WTC11 (cell line): ENCODE results near the gene SNHG17. TPM values are rescaled to one million over a fixed set of nuclear protein-coding genes. Genes with fewer than 3 reads are reported as not detected.

Experiments
- ATAC-seq: fragments of 200-7000 bp; cut with Tn5 transposase; 2 replicates; pipeline ENCODE4 v1.10.0; 2021; ENCODE audit warnings: mild to moderate bottlenecking, moderate library complexity
- CTCF ChIA-PET: fragments of 300-600 bp; sonication (Branson Sonifier 250); formaldehyde crosslinking; loops from one replicate; lab custom pipeline; 2021; ENCODE audit warnings: antibody characterized with exemption; lab: Charles Lee
- POLR2A ChIA-PET: fragments of 350-600 bp; sonication (Branson Sonifier 250); formaldehyde crosslinking; loops from one replicate; lab custom pipeline; 2021; ENCODE audit warnings: antibody characterized with exemption; lab: Charles Lee
- DNase-seq: peaks from one replicate; pipeline ENCODE4 v3.0.0; 2021; ENCODE audit warnings: low spot score
- H3K27ac Mint-ChIP-seq: 2 replicates; pipeline ENCODE4 v1.8.0; 2021; ENCODE audit warnings: mixed read lengths
- H3K27me3 Mint-ChIP-seq: 2 replicates; pipeline ENCODE4 v1.8.0; 2021; ENCODE audit warnings: low read depth, mild to moderate bottlenecking, moderate library complexity, mixed read lengths
- H3K36me3 Mint-ChIP-seq: 2 replicates; pipeline ENCODE4 v1.8.0; 2021; ENCODE audit warnings: mixed read lengths
- H3K4me1 Mint-ChIP-seq: 2 replicates; pipeline ENCODE4 v1.8.0; 2022; ENCODE audit warnings: mixed read lengths
- H3K4me3 Mint-ChIP-seq: 2 replicates; pipeline ENCODE4 v1.8.0; 2021; ENCODE audit warnings: mild to moderate bottlenecking, moderate library complexity, mixed read lengths
- H3K9me3 Mint-ChIP-seq: 2 replicates; pipeline ENCODE4 v1.8.0; 2021; ENCODE audit warnings: mixed read lengths
- E2F1 ChIP-seq: sonication (generic); formaldehyde crosslinking; IDR thresholded peaks from 2 replicates; pipeline ENCODE4 v1.8.0; 2022; ENCODE audit warnings: mild to moderate bottlenecking, missing genetic modification reagents
- ELF4 ChIP-seq: sonication (generic); formaldehyde crosslinking; IDR thresholded peaks from 2 replicates; pipeline ENCODE4 v1.8.1; 2022; ENCODE audit warnings: low read depth, mild to moderate bottlenecking, moderate library complexity, missing genetic modification reagents
- HMGA2 ChIP-seq: fragments of 250-450 bp; sonication (Bioruptor Pico); IDR thresholded peaks from 2 replicates; pipeline ENCODE4 v1.4.0; 2021; ENCODE audit warnings: mild to moderate bottlenecking, moderate library complexity
- JAZF1 ChIP-seq: fragments of 250-450 bp; sonication (Bioruptor Pico); IDR thresholded peaks from 2 replicates; pipeline ENCODE4 v1.9.0; 2021; ENCODE audit warnings: moderate library complexity, mild to moderate bottlenecking, inconsistent platforms
- KAT7 ChIP-seq: sonication (generic); formaldehyde crosslinking; IDR thresholded peaks from 2 replicates; pipeline ENCODE4 v1.8.1; 2023; ENCODE audit warnings: missing genetic modification reagents, mild to moderate bottlenecking, borderline replicate concordance
- MXD4 ChIP-seq: fragments of 250-450 bp; sonication (Bioruptor Pico); IDR thresholded peaks from 2 replicates; pipeline ENCODE4 v1.8.0; 2021; ENCODE audit warnings: mild to moderate bottlenecking, moderate library complexity, borderline replicate concordance
- OVOL2 ChIP-seq: fragments of 250-450 bp; sonication (Bioruptor Pico); IDR thresholded peaks from 2 replicates; pipeline ENCODE4 v1.9.0; 2021; ENCODE audit warnings: mild to moderate bottlenecking, borderline replicate concordance
- PRRX2 ChIP-seq: fragments of 250-450 bp; sonication (Bioruptor Pico); IDR thresholded peaks from 2 replicates; pipeline ENCODE4 v1.8.0; 2021; ENCODE audit warnings: mild to moderate bottlenecking
- SMAD3 ChIP-seq: sonication (generic); formaldehyde crosslinking; IDR thresholded peaks from 2 replicates; pipeline ENCODE4 v1.8.0; 2022; ENCODE audit warnings: missing genetic modification reagents, mild to moderate bottlenecking, borderline replicate concordance
- TEAD4 ChIP-seq: sonication (generic); formaldehyde crosslinking; IDR thresholded peaks from 2 replicates; pipeline ENCODE4 v1.8.0; 2022; ENCODE audit warnings: mild to moderate bottlenecking, missing genetic modification reagents
- TP53 ChIP-seq: sonication (generic); formaldehyde crosslinking; IDR thresholded peaks from 2 replicates; pipeline ENCODE4 v1.8.1; 2023; ENCODE audit warnings: mild to moderate bottlenecking, missing genetic modification reagents
- ZNF219 ChIP-seq: sonication (generic); formaldehyde crosslinking; IDR thresholded peaks from 2 replicates; pipeline ENCODE4 v1.8.0; 2023; ENCODE audit warnings: missing genetic modification reagents, mild to moderate bottlenecking, borderline replicate concordance
- ZNF317 ChIP-seq: sonication (generic); formaldehyde crosslinking; IDR thresholded peaks from 2 replicates; pipeline ENCODE4 v1.8.1; 2023; ENCODE audit warnings: low read depth, mild to moderate bottlenecking, moderate library complexity, missing genetic modification reagents, borderline replicate concordance
- total RNA-seq: library from RNA; stranded (reverse); gene quantifications from 3 replicates; pipeline ENCODE4 v1.2.3, GENCODE V29; 2021
- TF ChIP-seq, protein P1 (sequence below): sonication (generic); formaldehyde crosslinking; conservative IDR thresholded peaks from 2 replicates; pipeline ENCODE4 v1.8.1; 2022; ENCODE audit warnings: mild to moderate bottlenecking, missing genetic modification reagents
- TF ChIP-seq, protein P2 (sequence below): sonication (generic); formaldehyde crosslinking; IDR thresholded peaks from 2 replicates; pipeline ENCODE4 v1.8.1; 2022; ENCODE audit warnings: mild to moderate bottlenecking, moderate library complexity, missing genetic modification reagents
- TF ChIP-seq, protein P3 (sequence below): sonication (generic); formaldehyde crosslinking; IDR thresholded peaks from 2 replicates; pipeline ENCODE4 v1.8.0; 2023; ENCODE audit warnings: missing genetic modification reagents, mild to moderate bottlenecking, borderline replicate concordance
- TF ChIP-seq, protein P4 (sequence below): sonication (generic); formaldehyde crosslinking; IDR thresholded peaks from 2 replicates; pipeline ENCODE4 v1.8.1; 2022; ENCODE audit warnings: low read depth, mild to moderate bottlenecking, moderate library complexity, missing genetic modification reagents, borderline replicate concordance

SNHG17 gene
- total RNA-seq, 1 experiment from 2014 or later = 71.6 TPM

DNA sequence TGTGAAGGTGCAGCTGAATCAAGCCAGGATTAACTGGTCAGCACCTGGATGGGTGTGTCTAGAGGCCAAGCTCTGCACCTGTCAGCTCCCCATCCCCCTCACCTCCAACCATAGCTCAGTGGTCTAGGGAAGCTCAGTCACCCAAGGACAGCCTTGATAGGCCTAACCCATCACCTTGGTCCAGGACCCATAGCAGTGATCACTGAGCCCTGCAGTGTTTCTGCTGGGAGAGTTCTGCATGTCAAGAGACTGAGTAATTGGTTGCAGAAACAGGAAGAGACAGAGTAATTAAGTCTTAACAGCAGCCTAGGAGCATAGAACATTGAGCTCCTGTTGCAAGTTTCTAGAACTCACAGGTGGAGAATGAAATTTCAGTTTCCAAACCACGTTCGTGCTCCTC lies 18.8 kb upstream of the SNHG17 start:
- H3K27me3 Mint-ChIP-seq = peaks cover 9% of the 10 kb centered on the region
- no peaks in the 10 kb centered on the region for H3K9me3 Mint-ChIP-seq
- H3K36me3 Mint-ChIP-seq = peaks cover 20% of the 10 kb centered on the region
- CTCF ChIA-PET = interaction anchor here (0.8 to 1.7 kb wide), 2 partner anchors 19 to 114 kb away, joined by 3 to 8 read pairs; partner anchors contain the start of gene RALGAPB
- H3K4me3 Mint-ChIP-seq = no peak overlapping the region
- no peak overlapping the region for H3K27ac Mint-ChIP-seq
- H3K4me1 Mint-ChIP-seq = no peaks in the 10 kb centered on the region
- TF ChIP-seq, protein P1, sequence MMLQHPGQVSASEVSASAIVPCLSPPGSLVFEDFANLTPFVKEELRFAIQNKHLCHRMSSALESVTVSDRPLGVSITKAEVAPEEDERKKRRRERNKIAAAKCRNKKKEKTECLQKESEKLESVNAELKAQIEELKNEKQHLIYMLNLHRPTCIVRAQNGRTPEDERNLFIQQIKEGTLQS (CRISPR knock-in tag) = no peak
- no peak for TF ChIP-seq ZNF317
- TF ChIP-seq E2F1 = no peak
- TF ChIP-seq ELF4 = no peak
- TF ChIP-seq, protein P2, sequence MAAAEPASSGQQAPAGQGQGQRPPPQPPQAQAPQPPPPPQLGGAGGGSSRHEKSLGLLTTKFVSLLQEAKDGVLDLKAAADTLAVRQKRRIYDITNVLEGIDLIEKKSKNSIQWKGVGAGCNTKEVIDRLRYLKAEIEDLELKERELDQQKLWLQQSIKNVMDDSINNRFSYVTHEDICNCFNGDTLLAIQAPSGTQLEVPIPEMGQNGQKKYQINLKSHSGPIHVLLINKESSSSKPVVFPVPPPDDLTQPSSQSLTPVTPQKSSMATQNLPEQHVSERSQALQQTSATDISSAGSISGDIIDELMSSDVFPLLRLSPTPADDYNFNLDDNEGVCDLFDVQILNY (CRISPR knock-in tag) = no peak
- no peak for TF ChIP-seq TP53 (CRISPR knock-in tag)
- TF ChIP-seq PRRX2 (CRISPR knock-in tag) = no peak
- TF ChIP-seq, all 79 proteins: peak for 0
- POLR2A ChIA-PET = interaction anchor here (0.9 kb wide), 1 partner anchor 19 kb away, joined by 3 read pairs; the partner anchor contains the start of gene SNHG17
- ATAC-seq = no peak
- DNase-seq = no peak

DNA sequence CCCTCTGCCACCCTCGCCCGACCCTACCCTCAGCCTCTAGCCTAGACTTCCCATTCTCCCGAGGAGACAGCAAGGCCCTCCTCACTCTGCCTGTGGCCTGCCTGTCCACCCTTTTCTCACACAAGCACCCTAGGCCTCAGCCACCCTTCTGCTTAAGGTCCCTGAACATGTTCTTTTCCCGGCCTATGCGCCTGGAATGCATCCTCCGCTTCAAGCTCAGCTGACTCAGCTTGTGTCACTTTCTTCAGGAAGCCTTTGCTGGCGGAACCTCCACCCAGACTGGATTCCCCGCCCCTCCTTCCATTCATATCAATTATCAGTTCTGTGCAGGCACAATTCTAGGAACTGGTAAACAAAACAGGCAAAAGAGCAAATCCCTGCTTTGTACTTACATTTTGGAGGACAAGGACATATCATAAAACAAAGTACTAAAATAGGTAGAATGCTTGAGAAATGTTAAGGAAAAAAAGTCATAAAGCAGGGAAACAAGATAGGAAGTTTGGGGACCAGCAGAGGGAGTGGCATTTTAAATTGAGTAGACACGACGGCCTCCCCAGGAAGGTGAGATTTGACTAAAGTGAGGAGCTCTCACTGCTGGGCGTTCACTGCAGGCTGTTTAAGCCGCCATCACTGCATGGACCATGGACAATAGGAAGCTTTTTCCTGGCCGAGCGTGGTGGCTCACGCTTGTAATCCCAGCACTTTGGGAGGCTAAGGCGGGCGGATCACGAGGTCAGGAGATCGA lies 17.9 kb upstream of the SNHG17 start:
- Mint-ChIP-seq H3K27ac (no peak overlapping the region), H3K4me1 (peaks cover 4% of the 10 kb centered on the region), H3K36me3 (peaks cover 20% of the 10 kb centered on the region), H3K27me3 (peaks cover 4% of the 10 kb centered on the region; the same call in 1 of the 2 replicates), H3K4me3 (no peak overlapping the region), H3K9me3 (no peaks in the 10 kb centered on the region)
- ChIA-PET CTCF (interaction anchor here (0.8 to 1.7 kb wide), 3 partner anchors 20 to 148 kb away, joined by 3 to 8 read pairs (median 3); partner anchors contain the start of gene RALGAPB), POLR2A (interaction anchor here (0.9 kb wide), 1 partner anchor 18 kb away, joined by 3 read pairs; the partner anchor contains the start of gene SNHG17)
- DNase-seq (no peak), ATAC-seq (no peak)
- TF ChIP-seq HMGA2 (CRISPR knock-in tag) = no peak
- TF ChIP-seq OVOL2 (CRISPR knock-in tag) = no peak
- TF ChIP-seq, protein P3, sequence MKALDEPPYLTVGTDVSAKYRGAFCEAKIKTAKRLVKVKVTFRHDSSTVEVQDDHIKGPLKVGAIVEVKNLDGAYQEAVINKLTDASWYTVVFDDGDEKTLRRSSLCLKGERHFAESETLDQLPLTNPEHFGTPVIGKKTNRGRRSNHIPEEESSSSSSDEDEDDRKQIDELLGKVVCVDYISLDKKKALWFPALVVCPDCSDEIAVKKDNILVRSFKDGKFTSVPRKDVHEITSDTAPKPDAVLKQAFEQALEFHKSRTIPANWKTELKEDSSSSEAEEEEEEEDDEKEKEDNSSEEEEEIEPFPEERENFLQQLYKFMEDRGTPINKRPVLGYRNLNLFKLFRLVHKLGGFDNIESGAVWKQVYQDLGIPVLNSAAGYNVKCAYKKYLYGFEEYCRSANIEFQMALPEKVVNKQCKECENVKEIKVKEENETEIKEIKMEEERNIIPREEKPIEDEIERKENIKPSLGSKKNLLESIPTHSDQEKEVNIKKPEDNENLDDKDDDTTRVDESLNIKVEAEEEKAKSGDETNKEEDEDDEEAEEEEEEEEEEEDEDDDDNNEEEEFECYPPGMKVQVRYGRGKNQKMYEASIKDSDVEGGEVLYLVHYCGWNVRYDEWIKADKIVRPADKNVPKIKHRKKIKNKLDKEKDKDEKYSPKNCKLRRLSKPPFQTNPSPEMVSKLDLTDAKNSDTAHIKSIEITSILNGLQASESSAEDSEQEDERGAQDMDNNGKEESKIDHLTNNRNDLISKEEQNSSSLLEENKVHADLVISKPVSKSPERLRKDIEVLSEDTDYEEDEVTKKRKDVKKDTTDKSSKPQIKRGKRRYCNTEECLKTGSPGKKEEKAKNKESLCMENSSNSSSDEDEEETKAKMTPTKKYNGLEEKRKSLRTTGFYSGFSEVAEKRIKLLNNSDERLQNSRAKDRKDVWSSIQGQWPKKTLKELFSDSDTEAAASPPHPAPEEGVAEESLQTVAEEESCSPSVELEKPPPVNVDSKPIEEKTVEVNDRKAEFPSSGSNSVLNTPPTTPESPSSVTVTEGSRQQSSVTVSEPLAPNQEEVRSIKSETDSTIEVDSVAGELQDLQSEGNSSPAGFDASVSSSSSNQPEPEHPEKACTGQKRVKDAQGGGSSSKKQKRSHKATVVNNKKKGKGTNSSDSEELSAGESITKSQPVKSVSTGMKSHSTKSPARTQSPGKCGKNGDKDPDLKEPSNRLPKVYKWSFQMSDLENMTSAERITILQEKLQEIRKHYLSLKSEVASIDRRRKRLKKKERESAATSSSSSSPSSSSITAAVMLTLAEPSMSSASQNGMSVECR (CRISPR knock-in tag) = no peak
- no peak for TF ChIP-seq ZNF219 (CRISPR knock-in tag)
- TF ChIP-seq ELF4 = no peak
- no peak for TF ChIP-seq JAZF1 (CRISPR knock-in tag)
- no peak for TF ChIP-seq MXD4 (CRISPR knock-in tag)

DNA sequence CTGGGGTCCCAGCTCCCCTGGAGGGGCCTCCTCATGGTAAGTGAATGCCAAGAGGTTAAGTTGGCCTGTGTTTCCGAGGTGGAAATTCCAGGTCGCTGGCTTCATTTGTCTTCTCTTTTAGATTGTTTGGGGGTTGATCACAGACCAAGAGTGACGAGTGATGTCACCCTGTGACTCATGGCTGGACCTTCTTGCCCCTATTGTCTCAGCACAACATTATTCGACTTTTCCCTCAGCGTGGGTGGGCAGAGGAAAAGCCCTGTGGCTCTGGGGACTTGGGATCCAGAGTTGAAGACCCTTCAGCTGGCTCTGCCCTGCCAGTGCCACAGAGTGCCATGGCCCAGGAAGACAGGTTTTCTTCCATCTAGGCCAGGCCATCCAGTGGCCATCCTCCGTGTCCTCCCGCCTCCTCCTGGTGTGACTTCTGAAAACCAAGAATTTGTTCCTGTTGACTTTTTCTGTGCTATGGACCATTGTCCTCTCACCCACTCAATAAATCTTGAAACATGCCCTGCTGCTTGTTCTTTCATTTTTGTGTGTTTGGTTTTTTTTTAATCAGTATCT lies 15.4 kb upstream of the SNHG17 start:
- no peak for DNase-seq
- no peaks in the 10 kb centered on the region for H3K27me3 Mint-ChIP-seq
- H3K4me3 Mint-ChIP-seq = no peak overlapping the region
- H3K27ac Mint-ChIP-seq = no peak overlapping the region
- H3K9me3 Mint-ChIP-seq = no peaks in the 10 kb centered on the region
- ATAC-seq = no peak
- H3K36me3 Mint-ChIP-seq = peaks cover 20% of the 10 kb centered on the region
- ChIA-PET CTCF (no interaction called here), POLR2A (no interaction called here)
- H3K4me1 Mint-ChIP-seq = peaks cover 13% of the 10 kb centered on the region
- TF ChIP-seq KAT7 (CRISPR knock-in tag) (no peak), TEAD4 (CRISPR knock-in tag) (no peak), SMAD3 (no peak), TP53 (CRISPR knock-in tag) (no peak)
- TF ChIP-seq, protein P4, sequence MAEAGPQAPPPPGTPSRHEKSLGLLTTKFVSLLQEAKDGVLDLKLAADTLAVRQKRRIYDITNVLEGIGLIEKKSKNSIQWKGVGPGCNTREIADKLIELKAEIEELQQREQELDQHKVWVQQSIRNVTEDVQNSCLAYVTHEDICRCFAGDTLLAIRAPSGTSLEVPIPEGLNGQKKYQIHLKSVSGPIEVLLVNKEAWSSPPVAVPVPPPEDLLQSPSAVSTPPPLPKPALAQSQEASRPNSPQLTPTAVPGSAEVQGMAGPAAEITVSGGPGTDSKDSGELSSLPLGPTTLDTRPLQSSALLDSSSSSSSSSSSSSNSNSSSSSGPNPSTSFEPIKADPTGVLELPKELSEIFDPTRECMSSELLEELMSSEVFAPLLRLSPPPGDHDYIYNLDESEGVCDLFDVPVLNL (CRISPR knock-in tag) = no peak
- TF ChIP-seq, protein P3 (CRISPR knock-in tag) = no peak
